ENCODE results near the gene PEX14.

GRCh38 chr1:10498231-10498630, 23.5 kb downstream of the PEX14 start:
- TF ChIP-seq CTCF (IDR thresholded peaks at IDR 0.05; ENCODE audit: low read depth, low read length): no peak
- no peak for TF ChIP-seq EZH2phosphoT487 (IDR thresholded peaks at IDR 0.05; ENCODE audit: low read depth)

All from OCI-LY3 (cell line).